Mammary epithelial cell (primary cell): ENCODE data around the gene SEC14L5.

Source experiments
- EZH2 ChIP-seq: IDR thresholded peaks from 2 replicates; pipeline ENCODE4 v1.6.1; 2012; ENCODE audit warnings: low read length, inconsistent platforms, borderline replicate concordance
- TF ChIP-seq, protein P1 (sequence below), 2 donors: IDR thresholded peaks in 1 of 2; conservative IDR thresholded peaks in 1 of 2; 2 replicates each; pipeline ENCODE4 v1.5.1; 2011 to 2012; ENCODE audit warnings: inconsistent platforms in 2 of 2, low read length in 2 of 2, mild to moderate bottlenecking in 2 of 2, control low read depth in 1 of 2, low read depth in 1 of 2; ENCODE audit not compliant: insufficient read depth in 1 of 2; ENCODE audit errors: extremely low read depth in 1 of 2

DNA sequence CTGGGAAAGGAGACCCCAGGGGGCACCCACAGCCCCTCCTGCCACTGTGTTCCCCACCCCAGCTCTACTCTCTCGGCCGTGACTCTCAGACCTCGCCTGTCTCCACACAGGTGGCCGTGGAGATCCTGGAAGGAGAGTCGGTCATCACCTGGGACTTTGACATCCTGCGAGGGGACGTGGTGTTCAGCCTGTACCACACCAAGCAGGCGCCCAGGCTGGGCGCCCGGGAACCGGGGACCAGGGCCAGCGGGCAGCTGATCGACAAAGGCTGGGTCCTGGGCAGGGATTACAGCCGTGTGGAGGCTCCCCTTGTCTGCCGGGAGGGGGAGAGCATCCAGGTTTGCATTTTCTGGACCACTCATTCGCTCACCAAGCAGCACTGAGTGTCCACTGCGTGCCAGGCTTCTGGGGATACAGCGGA lies 50.2 kb downstream of the SEC14L5 start:
- TF ChIP-seq, protein P1, sequence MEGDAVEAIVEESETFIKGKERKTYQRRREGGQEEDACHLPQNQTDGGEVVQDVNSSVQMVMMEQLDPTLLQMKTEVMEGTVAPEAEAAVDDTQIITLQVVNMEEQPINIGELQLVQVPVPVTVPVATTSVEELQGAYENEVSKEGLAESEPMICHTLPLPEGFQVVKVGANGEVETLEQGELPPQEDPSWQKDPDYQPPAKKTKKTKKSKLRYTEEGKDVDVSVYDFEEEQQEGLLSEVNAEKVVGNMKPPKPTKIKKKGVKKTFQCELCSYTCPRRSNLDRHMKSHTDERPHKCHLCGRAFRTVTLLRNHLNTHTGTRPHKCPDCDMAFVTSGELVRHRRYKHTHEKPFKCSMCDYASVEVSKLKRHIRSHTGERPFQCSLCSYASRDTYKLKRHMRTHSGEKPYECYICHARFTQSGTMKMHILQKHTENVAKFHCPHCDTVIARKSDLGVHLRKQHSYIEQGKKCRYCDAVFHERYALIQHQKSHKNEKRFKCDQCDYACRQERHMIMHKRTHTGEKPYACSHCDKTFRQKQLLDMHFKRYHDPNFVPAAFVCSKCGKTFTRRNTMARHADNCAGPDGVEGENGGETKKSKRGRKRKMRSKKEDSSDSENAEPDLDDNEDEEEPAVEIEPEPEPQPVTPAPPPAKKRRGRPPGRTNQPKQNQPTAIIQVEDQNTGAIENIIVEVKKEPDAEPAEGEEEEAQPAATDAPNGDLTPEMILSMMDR (conservative IDR thresholded peaks at IDR 0.05 in 1 of 2, IDR thresholded peaks at IDR 0.05 in 1 of 2; ENCODE audit: extremely low read depth in 1 of 2, insufficient read depth in 1 of 2, low read depth in 1 of 2, low read length in 2 of 2): no peak
- no peak for TF ChIP-seq EZH2
